ENCODE measurements around the gene IL17RD.

The IL17RD gene

GRCh38 chr3:57112206-57112605 is 52.9 kb downstream of the IL17RD start:
- TF ChIP-seq CTCF (IDR thresholded peaks at IDR 0.05; ENCODE audit: extremely low read depth, insufficient read depth, missing control alignments), result peak; percentile 23
- in situ Hi-C loops (cut with MboI; ENCODE audit: low pct_unique_long_range_greater_than_20kb, low sequenced_read_pairs, unreplicated experiment), result no loop called here
- DNase-seq (ENCODE audit: low spot score), result no peak

- no peak for DNase-seq (ENCODE audit: low spot score)
- in situ Hi-C loops (cut with MboI; ENCODE audit: low pct_unique_long_range_greater_than_20kb, low sequenced_read_pairs, unreplicated experiment), result no loop called here
- no peak for TF ChIP-seq CTCF (IDR thresholded peaks at IDR 0.05; ENCODE audit: extremely low read depth, insufficient read depth, missing control alignments)
Observed at GRCh38 chr3:57110798-57111197, 54.4 kb downstream of the IL17RD start.

- TF ChIP-seq CTCF (IDR thresholded peaks at IDR 0.05; ENCODE audit: extremely low read depth, insufficient read depth, missing control alignments), result no peak
- DNase-seq (ENCODE audit: low spot score), result no peak
- in situ Hi-C loops (cut with MboI; ENCODE audit: low pct_unique_long_range_greater_than_20kb, low sequenced_read_pairs, unreplicated experiment), result no loop called here
Observed at GRCh38 chr3:57110214-57110613, 54.9 kb downstream of the IL17RD start.

GRCh38 chr3:57109437-57110199 is 55.5 kb downstream of the IL17RD start:
- in situ Hi-C loops (cut with MboI; ENCODE audit: low pct_unique_long_range_greater_than_20kb, low sequenced_read_pairs, unreplicated experiment), result no loop called here
- DNase-seq (ENCODE audit: low spot score), result no peak
- TF ChIP-seq CTCF (IDR thresholded peaks at IDR 0.05; ENCODE audit: extremely low read depth, insufficient read depth, missing control alignments), result no peak

GRCh38 chr3:57108684-57109083 is 56.5 kb downstream of the IL17RD start:
- TF ChIP-seq CTCF (IDR thresholded peaks at IDR 0.05; ENCODE audit: extremely low read depth, insufficient read depth, missing control alignments), result no peak
- in situ Hi-C loops (cut with MboI; ENCODE audit: low pct_unique_long_range_greater_than_20kb, low sequenced_read_pairs, unreplicated experiment), result no loop called here
- no peak for DNase-seq (ENCODE audit: low spot score)

- TF ChIP-seq CTCF (IDR thresholded peaks at IDR 0.05; ENCODE audit: extremely low read depth, insufficient read depth, missing control alignments), result no peak
- DNase-seq (ENCODE audit: low spot score), result no peak
- in situ Hi-C loops (cut with MboI; ENCODE audit: low pct_unique_long_range_greater_than_20kb, low sequenced_read_pairs, unreplicated experiment), result no loop called here
Observed at GRCh38 chr3:57105585-57105984, 59.6 kb downstream of the IL17RD start.

Data from GM13977 (cell line).